C4-2B (cell line): ENCODE results near the gene GPR17.

Source experiments
- H3K27ac ChIP-seq: fragments of 450-650 bp; 2 replicates; pipeline ENCODE4 v1.5.1; 2017
- ZFX ChIP-seq: fragments of 450-650 bp; IDR thresholded peaks from 2 replicates; pipeline ENCODE4 v1.6.1; 2017
- TF ChIP-seq, protein P1 (sequence below): fragments of 450-650 bp; conservative IDR thresholded peaks from 2 replicates; pipeline ENCODE4 v1.5.1; 2017; ENCODE audit warnings: mild to moderate bottlenecking

GPR17 gene

DNA sequence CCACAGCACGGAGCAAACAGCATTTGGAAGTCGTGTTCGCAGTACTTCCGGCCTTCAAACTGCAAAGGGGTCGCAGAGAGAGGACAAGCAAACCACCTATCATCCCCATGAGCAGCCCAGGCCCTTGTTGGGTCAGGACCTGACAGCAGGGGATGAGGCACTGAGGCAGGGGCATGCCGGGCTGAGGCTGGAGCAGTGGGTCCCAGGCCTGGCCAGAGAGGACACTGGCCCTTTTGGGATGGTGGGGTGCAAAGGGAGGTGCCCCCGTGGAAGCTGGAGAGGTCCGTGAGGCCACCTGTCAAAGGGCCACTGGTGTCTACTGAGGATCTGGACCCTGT is 8.9 kb downstream of the GPR17 start:
- no peak overlapping the region for H3K27ac ChIP-seq
- TF ChIP-seq ZFX: no peak
- TF ChIP-seq, protein P1, sequence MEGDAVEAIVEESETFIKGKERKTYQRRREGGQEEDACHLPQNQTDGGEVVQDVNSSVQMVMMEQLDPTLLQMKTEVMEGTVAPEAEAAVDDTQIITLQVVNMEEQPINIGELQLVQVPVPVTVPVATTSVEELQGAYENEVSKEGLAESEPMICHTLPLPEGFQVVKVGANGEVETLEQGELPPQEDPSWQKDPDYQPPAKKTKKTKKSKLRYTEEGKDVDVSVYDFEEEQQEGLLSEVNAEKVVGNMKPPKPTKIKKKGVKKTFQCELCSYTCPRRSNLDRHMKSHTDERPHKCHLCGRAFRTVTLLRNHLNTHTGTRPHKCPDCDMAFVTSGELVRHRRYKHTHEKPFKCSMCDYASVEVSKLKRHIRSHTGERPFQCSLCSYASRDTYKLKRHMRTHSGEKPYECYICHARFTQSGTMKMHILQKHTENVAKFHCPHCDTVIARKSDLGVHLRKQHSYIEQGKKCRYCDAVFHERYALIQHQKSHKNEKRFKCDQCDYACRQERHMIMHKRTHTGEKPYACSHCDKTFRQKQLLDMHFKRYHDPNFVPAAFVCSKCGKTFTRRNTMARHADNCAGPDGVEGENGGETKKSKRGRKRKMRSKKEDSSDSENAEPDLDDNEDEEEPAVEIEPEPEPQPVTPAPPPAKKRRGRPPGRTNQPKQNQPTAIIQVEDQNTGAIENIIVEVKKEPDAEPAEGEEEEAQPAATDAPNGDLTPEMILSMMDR: no peak

DNA sequence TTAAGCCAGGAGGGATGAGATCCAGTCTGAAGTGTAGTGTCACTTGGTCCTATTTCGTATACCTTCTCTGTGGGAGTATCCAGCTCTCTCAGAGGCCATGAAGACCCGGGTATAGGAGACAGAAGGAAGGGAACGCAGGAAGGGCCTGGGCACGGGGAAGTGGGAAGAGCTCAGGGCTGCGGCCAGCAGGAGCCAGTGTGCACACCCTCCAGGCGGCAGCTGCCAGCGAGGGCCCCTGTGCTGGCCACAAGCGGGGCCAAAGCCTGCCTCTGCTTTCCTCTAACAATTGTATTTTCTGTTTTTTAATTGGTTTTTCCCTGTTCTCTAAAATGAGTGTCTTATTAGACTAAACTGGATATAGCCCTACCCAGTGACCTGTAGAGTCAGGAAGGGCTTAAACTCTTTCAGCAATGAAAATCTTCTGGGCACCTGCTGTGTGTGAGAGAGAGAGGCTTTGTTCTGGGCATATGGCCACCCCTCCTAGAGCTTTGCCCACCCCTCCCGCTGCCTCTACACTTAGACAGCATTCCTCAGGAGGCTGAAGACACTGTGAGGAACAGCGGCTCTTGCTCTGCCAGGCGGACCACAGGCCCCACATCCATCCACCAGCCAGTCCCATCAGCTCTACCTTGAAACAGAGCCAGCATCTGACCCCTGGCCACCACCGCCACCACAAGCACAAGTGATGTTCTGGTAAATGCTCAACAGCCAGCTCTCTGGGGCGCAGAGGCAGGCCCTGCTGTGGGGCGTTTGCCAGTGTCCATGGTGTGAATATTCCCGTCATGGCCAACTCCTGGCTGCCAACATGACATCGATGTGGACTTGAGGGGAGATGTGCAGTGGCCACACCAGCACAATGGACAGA is 9.5 kb downstream of the GPR17 start:
- no peak overlapping the region for H3K27ac ChIP-seq
- TF ChIP-seq ZFX: no peak
- TF ChIP-seq, protein P1: no peak

DNA sequence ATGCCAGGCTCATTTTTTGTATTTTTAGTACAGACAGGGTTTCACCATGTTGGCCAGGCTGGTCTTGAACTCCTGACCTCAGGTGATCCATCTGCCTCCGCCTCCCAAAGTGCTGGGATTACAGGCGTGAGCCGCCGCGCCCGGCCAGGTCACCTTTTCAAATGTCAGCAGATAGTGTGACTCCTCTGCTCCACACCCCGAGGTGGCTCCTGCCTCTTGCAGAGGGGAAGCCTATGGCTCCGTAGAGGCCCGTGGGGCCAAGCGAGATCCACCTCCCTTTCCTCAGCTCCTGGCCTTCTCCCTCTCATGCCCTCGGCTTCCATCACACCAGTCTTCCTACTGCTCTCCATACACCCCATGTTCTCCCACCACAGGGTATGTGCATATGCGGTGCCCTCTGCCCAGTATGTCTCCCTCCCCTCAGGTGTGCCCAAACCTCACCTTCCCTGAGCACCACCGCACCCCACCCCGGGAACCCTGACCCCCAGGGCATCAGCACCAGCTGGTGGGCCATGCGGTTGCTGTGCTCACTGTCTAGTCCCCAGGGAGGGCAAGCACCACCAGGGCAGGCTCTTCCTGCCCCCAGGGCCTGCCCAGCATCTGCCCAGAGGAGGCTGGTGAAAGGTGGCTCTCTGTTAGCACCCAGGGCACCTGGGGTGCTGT is 10.7 kb downstream of the GPR17 start:
- TF ChIP-seq, protein P1: no peak
- no peak for TF ChIP-seq ZFX

DNA sequence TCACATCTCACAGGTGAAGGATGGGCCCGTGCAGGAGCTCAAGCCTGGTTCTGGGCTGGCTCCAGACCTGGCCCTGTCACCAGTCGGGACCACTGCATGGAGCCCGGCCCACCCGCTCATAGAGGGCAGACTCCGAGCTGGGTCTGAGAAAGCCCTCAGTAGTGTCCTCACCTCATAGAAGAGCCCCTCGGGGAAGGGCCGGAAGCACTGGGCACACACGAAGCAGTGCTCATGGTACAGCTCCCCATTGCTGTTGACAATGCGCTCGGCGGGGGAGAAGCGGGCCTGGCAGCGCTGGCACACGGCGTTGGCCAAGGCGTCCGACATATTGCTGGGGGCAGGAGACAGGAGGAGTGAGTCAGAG is 11.3 kb downstream of the GPR17 start:
- TF ChIP-seq, protein P1: no peak
- no peak for TF ChIP-seq ZFX
- no peak overlapping the region for H3K27ac ChIP-seq

More for the DNA sequence above, 10.7 kb downstream of the GPR17 start:
- H3K27ac ChIP-seq: no peak overlapping the region

DNA sequence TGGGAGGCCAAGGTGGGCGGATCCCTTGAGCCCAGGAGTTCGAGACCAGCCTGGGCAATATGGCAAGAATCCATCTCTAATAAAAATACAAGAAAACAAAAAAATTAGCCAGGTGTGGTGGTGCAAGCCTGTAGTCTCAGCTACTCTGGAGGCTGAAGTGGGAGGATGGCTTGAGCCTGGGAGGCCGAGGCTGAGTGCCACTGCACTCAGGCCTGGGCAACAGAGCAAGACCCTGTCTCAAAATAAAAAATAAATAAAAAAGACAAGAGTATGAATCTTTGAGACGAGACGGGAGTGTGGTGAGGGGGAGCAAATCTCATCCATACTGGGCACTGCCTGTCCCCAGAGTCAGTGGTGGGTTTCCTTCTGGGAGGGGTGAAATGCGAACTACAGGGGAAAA is 12.2 kb downstream of the GPR17 start:
- H3K27ac ChIP-seq: no peak overlapping the region
- TF ChIP-seq, protein P1: no peak

DNA sequence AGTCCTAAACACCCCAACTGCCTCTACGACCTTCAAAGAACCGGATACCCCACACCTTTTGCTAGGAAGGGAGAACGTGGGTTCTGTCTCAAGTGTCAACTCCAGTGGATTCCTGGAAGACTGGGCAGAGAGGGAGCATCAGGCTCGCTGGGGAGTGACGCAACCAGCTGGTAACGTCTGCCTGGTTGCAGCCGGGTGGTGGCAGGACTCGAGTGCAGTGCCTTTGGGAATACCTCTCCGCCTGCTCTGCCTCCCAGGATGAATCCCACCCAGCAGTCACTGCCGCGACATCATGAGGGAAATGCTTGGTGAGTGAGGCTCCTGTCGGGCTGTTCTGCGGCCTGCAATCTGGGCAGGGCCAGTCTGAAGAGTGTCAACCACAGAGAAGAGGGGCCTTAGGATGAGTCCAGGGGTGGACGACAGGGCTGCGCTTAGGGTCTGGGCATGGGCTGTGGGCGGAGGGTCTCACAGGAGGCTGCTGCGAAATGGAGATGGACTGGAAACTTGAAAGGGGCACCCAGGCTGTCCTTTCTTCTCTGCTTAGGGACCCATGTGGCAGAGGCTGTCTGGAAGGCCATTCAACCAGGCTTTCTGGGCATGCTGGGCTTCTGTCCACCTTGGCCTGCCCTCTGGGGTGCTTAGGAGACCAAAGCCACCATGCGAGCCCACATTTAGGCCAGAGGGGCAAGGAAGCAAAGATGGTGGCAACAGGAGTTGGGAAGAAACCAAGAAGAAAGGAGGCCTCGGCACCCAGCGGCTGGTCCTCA is 12.9 kb downstream of the GPR17 start:
- TF ChIP-seq ZFX: no peak
- TF ChIP-seq, protein P1: no peak
- H3K27ac ChIP-seq: no peak overlapping the region
